Osteoblast (primary cell): ENCODE measurements around the gene RASSF5. TPM values are rescaled to one million over a fixed set of nuclear protein-coding genes. Genes with fewer than 3 reads are reported as not detected.

Experiments
- DNase-seq: peaks from one replicate; pipeline ENCODE4 v3.0.0; 2011; ENCODE audit warnings: low spot score, mixed read lengths; ENCODE audit not compliant: insufficient read length; ENCODE audit errors: missing footprints
- H2AFZ ChIP-seq: 2 replicates; pipeline ENCODE4 v1.6.0; 2011; ENCODE audit warnings: mild to moderate bottlenecking, low read length
- H3K27ac ChIP-seq: 2 replicates; pipeline ENCODE4 v1.5.1; 2011; ENCODE audit warnings: mild to moderate bottlenecking, low read depth, low read length, moderate library complexity
- H3K27me3 ChIP-seq: 2 replicates; pipeline ENCODE4 v1.6.0; 2012; ENCODE audit warnings: mild to moderate bottlenecking, control low read depth, inconsistent platforms, low read length, moderate library complexity; ENCODE audit not compliant: insufficient read depth
- H3K36me3 ChIP-seq: 2 replicates; pipeline ENCODE4 v1.5.1; 2011; ENCODE audit warnings: mild to moderate bottlenecking, low read length, control low read depth, moderate library complexity; ENCODE audit not compliant: insufficient read depth
- H3K4me1 ChIP-seq: 2 replicates; pipeline ENCODE4 v1.5.1; 2011; ENCODE audit warnings: mild to moderate bottlenecking, low read length, control low read depth, moderate library complexity; ENCODE audit not compliant: insufficient read depth
- H3K4me2 ChIP-seq: 2 replicates; pipeline ENCODE4 v1.6.0; 2011; ENCODE audit warnings: mild to moderate bottlenecking, low read length; ENCODE audit not compliant: insufficient read depth
- H3K4me3 ChIP-seq: fragments of 200-600 bp; sonication (generic); 3 replicates; pipeline ENCODE4 v1.5.1; 2012; ENCODE audit warnings: mild to moderate bottlenecking, low read length, inconsistent platforms; ENCODE audit not compliant: insufficient read depth
- H3K79me2 ChIP-seq: 2 replicates; pipeline ENCODE4 v1.6.0; 2012; ENCODE audit warnings: mild to moderate bottlenecking, low read length, control low read depth, inconsistent platforms; ENCODE audit not compliant: insufficient read depth
- H3K9me3 ChIP-seq: 2 replicates; pipeline ENCODE4 v1.5.1; 2011; ENCODE audit warnings: low read depth, low read length, control low read depth
- H4K20me1 ChIP-seq: 2 replicates; pipeline ENCODE4 v1.6.0; 2012; ENCODE audit warnings: mild to moderate bottlenecking, low read length, control low read depth; ENCODE audit not compliant: insufficient read depth
- total RNA-seq: library from RNA; depleted of rRNA; stranded (reverse); fragments of >200 nt; gene quantifications from 2 replicates; pipeline ENCODE4 v1.2.3, GENCODE V29; 2012
- TF ChIP-seq, protein P1 (sequence below): IDR thresholded peaks from 2 replicates; pipeline ENCODE4 v1.5.1; 2011; ENCODE audit warnings: mild to moderate bottlenecking, low read depth, low read length, moderate library complexity; ENCODE audit errors: extremely low read depth

RASSF5 gene
- total RNA-seq, 1 donor, result 0.72 TPM

DNA sequence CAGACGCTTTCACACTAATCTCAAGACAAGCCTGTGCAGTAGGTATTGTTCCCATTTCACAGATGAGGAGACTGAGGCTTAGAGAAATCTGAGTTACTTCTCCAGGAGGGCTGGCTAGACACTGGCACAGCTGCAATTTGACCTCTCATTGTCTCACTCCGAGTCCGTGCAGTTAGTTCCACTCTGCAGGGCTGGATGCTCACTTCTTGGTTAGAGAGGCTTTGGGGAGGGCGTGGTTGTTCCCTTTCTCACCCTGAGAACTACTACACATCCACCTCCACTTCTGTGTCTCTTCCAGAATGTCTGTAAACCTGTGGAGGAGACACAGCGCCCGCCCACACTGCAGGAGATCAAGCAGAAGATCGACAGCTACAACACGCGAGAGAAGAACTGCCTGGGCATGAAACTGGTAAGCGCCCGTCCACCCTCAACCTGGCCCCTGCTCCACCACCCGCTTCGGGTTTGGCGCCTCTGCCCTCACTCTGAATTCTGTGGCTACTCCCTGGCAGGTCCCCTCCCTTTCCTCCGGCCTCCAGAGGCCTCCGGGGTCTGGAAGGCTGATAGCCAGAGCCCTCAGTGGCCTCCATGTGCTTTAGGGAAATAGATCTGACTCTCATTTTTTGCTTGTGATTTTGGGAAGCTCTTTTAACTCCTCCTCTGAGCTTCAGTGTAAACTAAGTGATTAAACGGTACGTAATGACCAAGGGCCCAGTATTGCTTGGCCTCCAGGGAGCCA lies 75.8 kb downstream of the RASSF5 start:
- H3K4me3 ChIP-seq, result no peak overlapping the region
- no peaks in the 10 kb centered on the region for H3K36me3 ChIP-seq
- no peak overlapping the region for H3K4me2 ChIP-seq
- H3K9me3 ChIP-seq, result no peaks in the 10 kb centered on the region
- peak overlapping the region; percentile 14 for H2AFZ ChIP-seq
- H3K27ac ChIP-seq, result no peak overlapping the region
- DNase-seq, result no peak
- H3K79me2 ChIP-seq, result no peaks in the 10 kb centered on the region
- TF ChIP-seq, protein P1, sequence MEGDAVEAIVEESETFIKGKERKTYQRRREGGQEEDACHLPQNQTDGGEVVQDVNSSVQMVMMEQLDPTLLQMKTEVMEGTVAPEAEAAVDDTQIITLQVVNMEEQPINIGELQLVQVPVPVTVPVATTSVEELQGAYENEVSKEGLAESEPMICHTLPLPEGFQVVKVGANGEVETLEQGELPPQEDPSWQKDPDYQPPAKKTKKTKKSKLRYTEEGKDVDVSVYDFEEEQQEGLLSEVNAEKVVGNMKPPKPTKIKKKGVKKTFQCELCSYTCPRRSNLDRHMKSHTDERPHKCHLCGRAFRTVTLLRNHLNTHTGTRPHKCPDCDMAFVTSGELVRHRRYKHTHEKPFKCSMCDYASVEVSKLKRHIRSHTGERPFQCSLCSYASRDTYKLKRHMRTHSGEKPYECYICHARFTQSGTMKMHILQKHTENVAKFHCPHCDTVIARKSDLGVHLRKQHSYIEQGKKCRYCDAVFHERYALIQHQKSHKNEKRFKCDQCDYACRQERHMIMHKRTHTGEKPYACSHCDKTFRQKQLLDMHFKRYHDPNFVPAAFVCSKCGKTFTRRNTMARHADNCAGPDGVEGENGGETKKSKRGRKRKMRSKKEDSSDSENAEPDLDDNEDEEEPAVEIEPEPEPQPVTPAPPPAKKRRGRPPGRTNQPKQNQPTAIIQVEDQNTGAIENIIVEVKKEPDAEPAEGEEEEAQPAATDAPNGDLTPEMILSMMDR, result no peak
- H3K27me3 ChIP-seq, result peaks cover 8% of the 10 kb centered on the region
- H3K4me1 ChIP-seq, result peaks cover 26% of the 10 kb centered on the region
- no peaks in the 10 kb centered on the region for H4K20me1 ChIP-seq

DNA sequence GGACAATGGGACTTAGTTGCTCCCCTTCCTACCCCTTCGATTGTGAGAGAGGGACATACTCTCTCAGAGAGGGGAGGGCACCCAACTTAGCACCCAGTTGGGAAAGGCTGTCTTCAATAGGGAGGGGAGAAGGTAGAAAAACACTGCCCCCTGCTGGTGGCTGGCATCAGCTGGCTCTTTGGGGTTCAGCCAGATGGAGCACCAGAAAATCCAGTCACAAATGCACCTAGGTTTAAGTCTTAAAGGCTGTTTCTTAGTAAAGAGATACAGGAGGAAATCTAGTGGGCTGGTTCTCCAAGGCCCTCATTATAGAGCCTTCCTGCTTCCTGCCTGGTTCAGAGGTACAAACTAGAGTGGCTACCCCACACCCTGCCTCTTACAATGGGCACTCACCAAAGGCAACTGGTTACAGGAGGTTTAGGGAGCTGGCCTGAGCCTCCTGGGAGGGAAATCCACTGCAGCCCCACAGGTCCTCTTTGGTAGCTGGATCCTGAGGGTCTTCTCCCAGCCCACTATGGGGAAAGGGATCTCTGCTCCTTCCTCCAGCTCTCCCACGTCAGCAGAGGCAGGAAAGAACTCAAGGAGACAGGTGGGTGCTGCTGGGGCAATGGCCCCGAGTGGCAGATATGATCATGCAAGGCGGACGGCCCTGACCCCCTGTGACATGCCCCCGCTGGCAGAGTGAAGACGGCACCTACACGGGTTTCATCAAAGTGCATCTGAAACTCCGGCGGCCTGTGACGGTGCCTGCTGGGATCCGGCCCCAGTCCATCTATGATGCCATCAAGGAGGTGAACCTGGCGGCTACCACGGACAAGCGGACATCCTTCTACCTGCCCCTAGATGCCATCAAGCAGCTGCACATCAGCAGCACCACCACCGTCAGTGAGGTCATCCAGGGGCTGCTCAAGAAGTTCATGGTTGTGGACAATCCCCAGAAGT lies 76.6 kb downstream of the RASSF5 start:
- TF ChIP-seq, protein P1, result peak; percentile 98
- H3K4me3 ChIP-seq, result no peak overlapping the region
- peaks cover 8% of the 10 kb centered on the region for H3K27me3 ChIP-seq
- peak; percentile 85 for DNase-seq
- peaks cover 32% of the 10 kb centered on the region for H3K4me1 ChIP-seq
- no peak overlapping the region for H3K27ac ChIP-seq
- H3K9me3 ChIP-seq, result no peaks in the 10 kb centered on the region
- H3K4me2 ChIP-seq, result no peak overlapping the region
- no peaks in the 10 kb centered on the region for H3K36me3 ChIP-seq
- H3K79me2 ChIP-seq, result no peaks in the 10 kb centered on the region
- H4K20me1 ChIP-seq, result no peaks in the 10 kb centered on the region
- peak overlapping the region; percentile 14 for H2AFZ ChIP-seq

DNA sequence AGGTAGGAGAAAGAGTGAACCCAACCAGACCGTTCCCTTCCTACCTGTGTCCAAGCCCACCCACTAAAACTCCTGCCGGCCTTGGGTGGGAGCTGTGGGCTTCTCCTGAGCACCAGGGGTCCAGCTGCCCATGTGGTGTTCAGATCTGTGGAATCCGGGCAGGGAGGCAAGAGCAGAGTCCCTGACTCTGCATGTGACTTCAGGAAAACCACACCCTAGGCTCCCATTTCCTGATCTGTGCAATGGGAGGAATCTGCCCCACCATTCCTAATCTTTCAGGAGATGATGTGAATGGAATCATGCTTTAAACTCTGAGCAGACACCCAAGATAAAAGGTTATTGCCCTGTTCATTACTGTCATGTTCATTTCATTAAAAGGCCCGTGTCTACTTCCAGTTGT lies 77.4 kb downstream of the RASSF5 start:
- H3K4me2 ChIP-seq, result no peak overlapping the region
- no peaks in the 10 kb centered on the region for H3K9me3 ChIP-seq
- peaks cover 8% of the 10 kb centered on the region for H3K27me3 ChIP-seq
- peaks cover 34% of the 10 kb centered on the region for H3K4me1 ChIP-seq
- H3K27ac ChIP-seq, result no peak overlapping the region
- TF ChIP-seq, protein P1, result no peak
- no peak overlapping the region for H3K4me3 ChIP-seq
- H3K36me3 ChIP-seq, result no peaks in the 10 kb centered on the region
- no peaks in the 10 kb centered on the region for H4K20me1 ChIP-seq
- no peak overlapping the region for H2AFZ ChIP-seq
- no peak for DNase-seq
- no peaks in the 10 kb centered on the region for H3K79me2 ChIP-seq
